Mesenteric fat pad (tissue), 1 donor: ENCODE measurements around the gene RBM24. TPM values are rescaled to one million over a fixed set of nuclear protein-coding genes. Genes with fewer than 3 reads are reported as not detected.
"Not testable (repeated sequence)": the region's sequence is repeated elsewhere in the genome, so short reads cannot be mapped to it uniquely, and the experiment has no call there.

Source experiments
- DNase-seq: peaks from one replicate; pipeline ENCODE4 v3.0.0-alpha.2; 2020; ENCODE audit warnings: low spot score
- total RNA-seq: library from RNA; stranded (reverse); fragmentation: NEBNext Ultra II Directional; extraction: Animal tissue kit (Norgen Biotek cat#: 25700); gene quantifications from one replicate; pipeline ENCODE4 v1.2.1, GENCODE V29; 2021
- donor health status: DM: yes; HTN: yes; CAD: no.

The RBM24 gene
- total RNA-seq, 1 donor from 2014 or later: 1.3 TPM

- DNase-seq: no peak
Observed at GRCh38 chr6:17289630-17290061, 8.5 kb downstream of the RBM24 start.

- no peak for DNase-seq
Observed at GRCh38 chr6:17291778-17292177, 10.6 kb downstream of the RBM24 start.

GRCh38 chr6:17292600-17293133 is 11.5 kb downstream of the RBM24 start:
- DNase-seq: no peak

GRCh38 chr6:17293395-17293794 is 12.2 kb downstream of the RBM24 start:
- no peak for DNase-seq

- DNase-seq: no peak
Observed at GRCh38 chr6:17297271-17298080, 16.3 kb downstream of the RBM24 start.

GRCh38 chr6:17298257-17298656 is 17.1 kb downstream of the RBM24 start:
- no peak for DNase-seq

- DNase-seq: no peak
Observed at GRCh38 chr6:17299222-17299621, 18.1 kb downstream of the RBM24 start.

GRCh38 chr6:17299750-17300149 is 18.6 kb downstream of the RBM24 start:
- no peak for DNase-seq

GRCh38 chr6:17300637-17301036 is 19.5 kb downstream of the RBM24 start:
- DNase-seq: no peak

GRCh38 chr6:17303444-17303843 is 22.3 kb downstream of the RBM24 start:
- no peak for DNase-seq

- no peak for DNase-seq
Observed at GRCh38 chr6:17305219-17306001, 24.2 kb downstream of the RBM24 start.

GRCh38 chr6:17311595-17312311 is 30.6 kb downstream of the RBM24 start:
- no peak for DNase-seq

GRCh38 chr6:17313238-17313637 is 32.1 kb downstream of the RBM24 start:
- not testable (repeated sequence) for DNase-seq

- no peak for DNase-seq
Observed at GRCh38 chr6:17313971-17314370, 32.8 kb downstream of the RBM24 start.

- no peak for DNase-seq
Observed at GRCh38 chr6:17315262-17315661, 34.1 kb downstream of the RBM24 start.

GRCh38 chr6:17318435-17319165 is 37.4 kb downstream of the RBM24 start:
- no peak for DNase-seq

GRCh38 chr6:17320266-17320665 is 39.1 kb downstream of the RBM24 start:
- DNase-seq: not testable (repeated sequence)

- no peak for DNase-seq
Observed at GRCh38 chr6:17331238-17331637, 50.1 kb downstream of the RBM24 start.

- DNase-seq: no peak
Observed at GRCh38 chr6:17334265-17334664, 53.1 kb downstream of the RBM24 start.

GRCh38 chr6:17336425-17336824 is 55.3 kb downstream of the RBM24 start:
- no peak for DNase-seq

GRCh38 chr6:17339308-17339670 is 58.1 kb downstream of the RBM24 start:
- DNase-seq: no peak
